ENCODE measurements around the gene FBXW7.

Gene FBXW7

DNA sequence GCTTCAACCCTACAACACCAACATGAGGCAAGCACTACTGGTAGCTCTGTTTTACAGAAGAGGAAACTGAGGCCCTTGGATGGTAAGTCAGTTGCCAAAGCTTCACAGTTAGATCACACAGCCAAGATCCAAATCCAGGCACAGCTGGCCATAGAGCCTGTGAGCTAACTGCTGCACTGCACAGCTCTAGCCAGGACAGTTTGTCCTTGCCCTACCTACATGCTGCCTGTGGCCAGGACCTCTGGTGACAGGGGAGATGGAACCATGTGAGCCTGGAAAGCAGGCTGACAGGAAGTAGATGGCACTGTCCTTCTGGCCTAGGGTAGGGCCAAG lies 257.8 kb downstream of the FBXW7 start:
- no peak overlapping the region for H3K4me3 ChIP-seq (ENCODE audit: low read length in 2 of 2)
- no peak overlapping the region for H3K9ac ChIP-seq (ENCODE audit: low read depth in 1 of 2, low read length in 2 of 2)
- no peaks in the 10 kb centered on the region for H3K36me3 ChIP-seq (ENCODE audit: control insufficient read depth in 2 of 2, insufficient read depth in 2 of 2, low read length in 2 of 2)
- H3K9me3 ChIP-seq (ENCODE audit: control insufficient read depth in 2 of 2, low read length in 2 of 2), result no peaks in the 10 kb centered on the region
- H3K27me3 ChIP-seq (ENCODE audit: control insufficient read depth in 2 of 2, insufficient read depth in 2 of 2, low read length in 2 of 2), result no peaks in the 10 kb centered on the region
- H3K27ac ChIP-seq (ENCODE audit: low read depth in 2 of 2, low read length in 2 of 2), result peak overlapping the region in 1 of 2 donors; percentile 13
- H3K4me1 ChIP-seq (ENCODE audit: control insufficient read depth in 2 of 2, insufficient read depth in 2 of 2, low read length in 2 of 2), result peaks cover 4% of the 10 kb centered on the region in 2 donors

DNA sequence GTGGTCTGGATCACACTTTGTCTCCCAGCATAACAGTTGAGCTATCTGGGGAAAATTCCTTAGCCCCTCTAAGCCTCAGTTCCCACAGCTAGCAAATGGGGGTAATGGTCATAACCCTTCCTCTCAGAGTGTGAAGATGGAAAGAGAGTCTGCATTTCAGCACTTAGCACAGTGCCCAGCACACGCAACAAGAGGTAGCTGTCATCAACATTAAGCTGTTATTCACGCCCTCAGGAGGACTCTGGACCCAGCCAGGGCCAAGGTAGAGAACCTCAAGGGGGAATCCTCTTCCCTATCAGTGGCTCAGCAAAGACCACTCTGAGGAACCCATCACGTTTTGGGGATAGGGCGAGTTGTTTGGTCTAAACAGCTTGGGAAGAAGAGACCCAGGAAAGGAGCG lies 258.6 kb downstream of the FBXW7 start:
- no peaks in the 10 kb centered on the region for H3K36me3 ChIP-seq (ENCODE audit: control insufficient read depth in 2 of 2, insufficient read depth in 2 of 2, low read length in 2 of 2)
- no peak overlapping the region for H3K27ac ChIP-seq (ENCODE audit: low read depth in 2 of 2, low read length in 2 of 2)
- peaks cover 4% of the 10 kb centered on the region in 2 donors for H3K4me1 ChIP-seq (ENCODE audit: control insufficient read depth in 2 of 2, insufficient read depth in 2 of 2, low read length in 2 of 2)
- H3K4me3 ChIP-seq (ENCODE audit: low read length in 2 of 2), result no peak overlapping the region
- H3K9ac ChIP-seq (ENCODE audit: low read depth in 1 of 2, low read length in 2 of 2), result no peak overlapping the region
- no peaks in the 10 kb centered on the region for H3K27me3 ChIP-seq (ENCODE audit: control insufficient read depth in 2 of 2, insufficient read depth in 2 of 2, low read length in 2 of 2)
- H3K9me3 ChIP-seq (ENCODE audit: control insufficient read depth in 2 of 2, low read length in 2 of 2), result no peaks in the 10 kb centered on the region

DNA sequence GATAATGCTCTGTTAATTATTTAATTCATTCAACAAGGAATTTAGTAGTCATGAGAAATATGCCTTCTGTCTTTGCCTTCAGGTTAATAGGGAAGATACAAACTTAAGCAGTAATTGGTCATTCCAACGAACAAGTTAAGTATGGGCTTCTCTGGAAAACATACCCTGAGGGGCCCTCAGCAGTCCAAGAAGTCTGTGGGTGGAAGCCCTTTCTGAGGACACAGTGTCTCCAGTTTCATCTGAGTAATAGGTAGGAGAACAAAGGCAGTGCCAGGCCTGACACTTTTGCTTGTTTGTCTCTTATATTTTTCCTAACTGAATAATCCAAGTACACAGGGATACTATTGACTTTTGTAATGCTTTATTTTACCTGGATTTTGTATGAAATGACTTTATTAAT lies 262.5 kb downstream of the FBXW7 start:
- H3K9me3 ChIP-seq (ENCODE audit: control insufficient read depth in 2 of 2, low read length in 2 of 2), result no peaks in the 10 kb centered on the region
- no peak overlapping the region for H3K27ac ChIP-seq (ENCODE audit: low read depth in 2 of 2, low read length in 2 of 2)
- no peak overlapping the region for H3K9ac ChIP-seq (ENCODE audit: low read depth in 1 of 2, low read length in 2 of 2)
- no peaks in the 10 kb centered on the region for H3K36me3 ChIP-seq (ENCODE audit: control insufficient read depth in 2 of 2, insufficient read depth in 2 of 2, low read length in 2 of 2)
- no peak overlapping the region for H3K4me3 ChIP-seq (ENCODE audit: low read length in 2 of 2)
- H3K27me3 ChIP-seq (ENCODE audit: control insufficient read depth in 2 of 2, insufficient read depth in 2 of 2, low read length in 2 of 2), result no peaks in the 10 kb centered on the region
- H3K4me1 ChIP-seq (ENCODE audit: control insufficient read depth in 2 of 2, insufficient read depth in 2 of 2, low read length in 2 of 2), result peaks cover 0 to 4% of the 10 kb centered on the region in 2 donors

Measured in mucosa of rectum (tissue), 2 donors.